ENCODE results near the gene UQCRC1.
A peak's percentile ranks its signal among the peaks of the same experiment; 100 is the strongest.

The UQCRC1 gene

DNA sequence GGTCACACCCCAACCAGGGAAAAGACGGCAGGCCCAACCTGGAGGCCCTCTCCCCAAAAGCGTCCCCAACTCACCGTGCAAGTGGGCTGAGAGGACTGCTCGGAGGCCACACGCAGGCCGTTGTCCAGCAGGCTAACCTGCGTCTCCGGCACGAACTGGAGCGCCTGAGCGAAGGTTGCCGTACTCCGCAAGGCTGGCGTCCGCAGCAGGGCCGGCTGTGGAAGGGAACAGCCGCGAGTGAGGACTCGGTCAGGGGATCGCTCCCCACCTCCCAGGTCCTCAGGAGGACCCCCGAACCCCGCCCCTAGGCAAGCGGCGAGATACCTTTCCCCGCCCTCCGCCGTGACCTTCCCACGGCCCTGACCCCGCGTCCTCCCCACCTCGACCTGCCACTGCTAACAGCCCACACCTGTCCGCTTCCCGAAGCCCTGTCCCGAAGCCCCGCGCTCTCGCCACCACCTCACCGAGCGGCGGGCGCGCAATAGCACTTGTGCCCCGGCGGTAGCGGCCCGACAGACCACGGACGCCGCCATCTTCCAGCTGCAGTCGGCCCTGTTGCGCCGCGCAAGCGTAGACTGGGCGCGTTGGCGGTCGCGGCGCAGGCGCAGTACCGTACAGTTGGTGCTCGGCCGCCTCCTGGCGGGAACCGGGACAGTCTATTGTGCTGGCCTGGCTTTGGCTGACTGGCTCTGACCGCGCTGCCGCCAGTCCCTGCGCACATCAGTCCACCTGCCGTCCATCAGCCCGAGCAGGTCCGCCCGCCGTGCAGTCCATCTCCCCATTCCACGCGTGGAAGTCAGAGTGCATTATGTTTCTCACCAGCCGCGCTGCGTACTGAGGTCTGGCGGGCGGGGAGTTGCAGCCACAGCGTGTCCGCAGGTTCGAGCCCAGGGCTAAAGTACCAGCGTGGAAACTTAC is at the start of gene UQCRC1:
Gene UQCRC1 (minus strand): TSS at position 559 of the 918 bp plus-strand sequence. CDS start 26 bp downstream, at position 533.
- no peaks in the 10 kb centered on the region for H3K27me3 ChIP-seq (replicated peaks; ENCODE audit: control insufficient read depth, insufficient read depth, low read length)
- peak; percentile 70 for TF ChIP-seq CTCF (IDR thresholded peaks at IDR 0.05; ENCODE audit: insufficient read depth, low read length, poor library complexity, severe bottlenecking)
- H3K4me3 ChIP-seq (replicated peaks; ENCODE audit: low read depth, low read length), result peak within 1 kb of the TSS; percentile 83
- H3K36me3 ChIP-seq (ENCODE audit: control insufficient read depth, insufficient read depth, low read length), result peaks cover 15% of the 10 kb centered on the region
- peak; percentile 97 for DNase-seq (ENCODE audit: extremely low read depth, insufficient read length)

GRCh38 chr3:48656841-48657281 is 47.4 kb upstream of the UQCRC1 start:
- Histone ChIP-seq H3K36me3 (ENCODE audit: control insufficient read depth, insufficient read depth, low read length) (no peaks in the 10 kb centered on the region), H3K27me3 (replicated peaks; ENCODE audit: control insufficient read depth, insufficient read depth, low read length) (no peaks in the 10 kb centered on the region), H3K4me3 (replicated peaks; ENCODE audit: low read depth, low read length) (peak overlapping the region; percentile 64)
- DNase-seq (ENCODE audit: extremely low read depth, insufficient read length), result no peak
- no peak for TF ChIP-seq CTCF (IDR thresholded peaks at IDR 0.05; ENCODE audit: insufficient read depth, low read length, poor library complexity, severe bottlenecking)

DNA sequence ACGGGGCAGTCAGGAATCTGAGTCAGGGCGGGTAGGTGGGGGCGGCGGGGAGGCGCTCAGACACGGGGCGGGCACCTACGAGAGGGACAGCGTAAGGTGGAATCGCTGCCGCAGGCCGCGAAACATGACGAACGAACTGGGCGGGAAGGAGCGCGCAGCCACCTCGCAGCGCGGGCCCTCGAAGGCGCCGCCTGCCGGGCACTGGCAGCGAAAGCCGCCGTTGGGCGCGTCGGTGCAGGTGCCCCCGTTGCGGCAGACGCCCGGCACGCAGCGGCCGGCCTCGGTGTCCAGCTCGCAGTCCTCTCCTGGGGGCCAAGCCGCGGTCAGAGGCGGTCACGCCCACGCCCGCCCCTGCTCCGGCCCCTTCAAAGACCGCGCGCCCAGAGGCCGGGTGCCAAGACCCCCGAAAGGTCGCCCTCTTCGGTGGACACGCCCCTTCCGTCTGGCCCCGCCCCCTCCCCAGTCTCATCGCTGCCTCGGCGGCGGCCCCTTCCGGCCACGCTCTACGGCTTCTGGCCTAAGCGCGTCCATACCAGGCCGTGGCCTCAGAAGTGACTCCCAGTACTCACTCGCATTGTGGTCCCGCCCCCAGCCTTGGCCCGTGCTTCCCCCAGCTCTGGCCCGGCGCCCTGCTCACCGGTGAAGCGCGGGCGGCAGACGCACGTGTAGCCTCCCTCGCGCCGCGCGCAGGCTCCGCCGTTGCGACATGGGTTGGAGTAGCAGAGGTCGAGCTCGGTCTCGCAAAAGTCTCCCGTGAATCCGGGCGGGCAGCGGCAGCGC is 46.8 kb upstream of the UQCRC1 start:
- no peaks in the 10 kb centered on the region for H3K36me3 ChIP-seq (ENCODE audit: control insufficient read depth, insufficient read depth, low read length)
- H3K27me3 ChIP-seq (replicated peaks; ENCODE audit: control insufficient read depth, insufficient read depth, low read length), result no peaks in the 10 kb centered on the region
- peak; percentile 28 for TF ChIP-seq CTCF (IDR thresholded peaks at IDR 0.05; ENCODE audit: insufficient read depth, low read length, poor library complexity, severe bottlenecking)
- peak overlapping the region; percentile 64 for H3K4me3 ChIP-seq (replicated peaks; ENCODE audit: low read depth, low read length)
- DNase-seq (ENCODE audit: extremely low read depth, insufficient read length), result peak; percentile 89

DNA sequence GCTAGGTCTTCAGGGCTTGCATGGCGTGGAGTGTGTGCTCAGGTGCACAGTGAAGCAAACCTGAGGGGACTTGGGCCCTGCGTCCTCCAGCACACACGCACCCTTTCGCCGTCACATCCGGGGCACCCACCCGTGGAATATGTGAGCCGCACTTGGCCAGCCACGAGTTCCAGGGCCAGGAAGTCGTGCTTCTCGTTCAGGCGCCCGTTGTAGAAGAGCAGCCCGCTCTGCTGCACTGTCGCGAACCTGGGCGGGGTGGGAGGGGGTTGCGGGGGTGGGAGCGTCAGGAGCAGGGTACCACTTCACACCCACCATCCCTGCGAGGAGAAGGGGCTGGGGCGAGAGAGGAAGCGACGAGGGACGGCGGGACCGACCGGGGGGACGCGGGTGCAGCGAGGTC is 46.2 kb upstream of the UQCRC1 start:
- Histone ChIP-seq H3K4me3 (replicated peaks; ENCODE audit: low read depth, low read length) (peak overlapping the region; percentile 64), H3K27me3 (replicated peaks; ENCODE audit: control insufficient read depth, insufficient read depth, low read length) (no peaks in the 10 kb centered on the region), H3K36me3 (ENCODE audit: control insufficient read depth, insufficient read depth, low read length) (no peaks in the 10 kb centered on the region)
- no peak for TF ChIP-seq CTCF (IDR thresholded peaks at IDR 0.05; ENCODE audit: insufficient read depth, low read length, poor library complexity, severe bottlenecking)
- peak; percentile 45 for DNase-seq (ENCODE audit: extremely low read depth, insufficient read length)

GRCh38 chr3:48655063-48655462 is 45.6 kb upstream of the UQCRC1 start:
- no peak overlapping the region for H3K4me3 ChIP-seq (replicated peaks; ENCODE audit: low read depth, low read length)
- DNase-seq (ENCODE audit: extremely low read depth, insufficient read length), result no peak
- no peaks in the 10 kb centered on the region for H3K36me3 ChIP-seq (ENCODE audit: control insufficient read depth, insufficient read depth, low read length)
- no peak for TF ChIP-seq CTCF (IDR thresholded peaks at IDR 0.05; ENCODE audit: insufficient read depth, low read length, poor library complexity, severe bottlenecking)
- no peaks in the 10 kb centered on the region for H3K27me3 ChIP-seq (replicated peaks; ENCODE audit: control insufficient read depth, insufficient read depth, low read length)
